ENCODE results near the gene GNG12.

GNG12 gene

GRCh38 chr1:67855961-67856360 is 22.7 kb upstream of the GNG12 start:
- DNase-seq (ENCODE audit: low read depth) = no peak
- TF ChIP-seq, protein P1, sequence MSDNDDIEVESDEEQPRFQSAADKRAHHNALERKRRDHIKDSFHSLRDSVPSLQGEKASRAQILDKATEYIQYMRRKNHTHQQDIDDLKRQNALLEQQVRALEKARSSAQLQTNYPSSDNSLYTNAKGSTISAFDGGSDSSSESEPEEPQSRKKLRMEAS (IDR thresholded peaks at IDR 0.05; ENCODE audit: low read depth, low read length) = no peak
- H3K4me3 ChIP-seq (ENCODE audit: low read depth, low read length) = no peak overlapping the region

DNA sequence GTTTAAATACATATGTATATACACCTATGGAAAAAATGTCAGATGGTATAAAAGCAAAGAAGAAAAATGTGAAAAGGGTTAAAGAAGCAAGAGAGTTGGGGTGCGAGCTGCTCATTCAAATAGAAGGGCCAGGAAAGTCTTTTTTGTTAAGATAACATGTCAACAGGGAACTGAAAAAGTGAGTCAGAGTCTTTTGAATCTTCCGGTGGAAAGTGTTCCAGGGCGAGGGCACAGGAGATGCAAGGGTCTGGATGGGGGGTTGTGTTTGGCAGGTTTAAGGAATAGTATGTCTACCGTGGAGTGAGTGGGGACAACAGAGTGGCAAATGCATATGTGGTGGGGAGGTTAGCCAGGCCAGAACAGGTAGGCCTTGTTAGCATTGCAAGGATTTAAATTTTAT is 22.2 kb upstream of the GNG12 start:
- no peak for DNase-seq (ENCODE audit: low read depth)
- no peak overlapping the region for H3K4me3 ChIP-seq (ENCODE audit: low read depth, low read length)
- TF ChIP-seq, protein P2, sequence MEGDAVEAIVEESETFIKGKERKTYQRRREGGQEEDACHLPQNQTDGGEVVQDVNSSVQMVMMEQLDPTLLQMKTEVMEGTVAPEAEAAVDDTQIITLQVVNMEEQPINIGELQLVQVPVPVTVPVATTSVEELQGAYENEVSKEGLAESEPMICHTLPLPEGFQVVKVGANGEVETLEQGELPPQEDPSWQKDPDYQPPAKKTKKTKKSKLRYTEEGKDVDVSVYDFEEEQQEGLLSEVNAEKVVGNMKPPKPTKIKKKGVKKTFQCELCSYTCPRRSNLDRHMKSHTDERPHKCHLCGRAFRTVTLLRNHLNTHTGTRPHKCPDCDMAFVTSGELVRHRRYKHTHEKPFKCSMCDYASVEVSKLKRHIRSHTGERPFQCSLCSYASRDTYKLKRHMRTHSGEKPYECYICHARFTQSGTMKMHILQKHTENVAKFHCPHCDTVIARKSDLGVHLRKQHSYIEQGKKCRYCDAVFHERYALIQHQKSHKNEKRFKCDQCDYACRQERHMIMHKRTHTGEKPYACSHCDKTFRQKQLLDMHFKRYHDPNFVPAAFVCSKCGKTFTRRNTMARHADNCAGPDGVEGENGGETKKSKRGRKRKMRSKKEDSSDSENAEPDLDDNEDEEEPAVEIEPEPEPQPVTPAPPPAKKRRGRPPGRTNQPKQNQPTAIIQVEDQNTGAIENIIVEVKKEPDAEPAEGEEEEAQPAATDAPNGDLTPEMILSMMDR (IDR thresholded peaks at IDR 0.05; ENCODE audit: low read depth, low read length) = no peak
- no peak for TF ChIP-seq POLR2A (IDR thresholded peaks at IDR 0.05; ENCODE audit: extremely low read depth, insufficient read length)
- TF ChIP-seq MYC (IDR thresholded peaks at IDR 0.05; ENCODE audit: low read depth, low read length) = no peak
- TF ChIP-seq, protein P1 (IDR thresholded peaks at IDR 0.05; ENCODE audit: low read depth, low read length) = no peak

- peak; percentile 39 for DNase-seq (ENCODE audit: low read depth)
- H3K4me3 ChIP-seq (ENCODE audit: low read depth, low read length) = no peak overlapping the region
- TF ChIP-seq, protein P2 (IDR thresholded peaks at IDR 0.05; ENCODE audit: low read depth, low read length) = peak; percentile 70
- no peak for TF ChIP-seq POLR2A (IDR thresholded peaks at IDR 0.05; ENCODE audit: extremely low read depth, insufficient read length)
- TF ChIP-seq, protein P1 (IDR thresholded peaks at IDR 0.05; ENCODE audit: low read depth, low read length) = no peak
- TF ChIP-seq MYC (IDR thresholded peaks at IDR 0.05; ENCODE audit: low read depth, low read length) = no peak
Observed at GRCh38 chr1:67853704-67854103, 20.4 kb upstream of the GNG12 start.

- TF ChIP-seq POLR2A (IDR thresholded peaks at IDR 0.05; ENCODE audit: extremely low read depth, insufficient read length) = no peak
- TF ChIP-seq, protein P2 (IDR thresholded peaks at IDR 0.05; ENCODE audit: low read depth, low read length) = no peak
- no peak for TF ChIP-seq MYC (IDR thresholded peaks at IDR 0.05; ENCODE audit: low read depth, low read length)
- TF ChIP-seq, protein P1 (IDR thresholded peaks at IDR 0.05; ENCODE audit: low read depth, low read length) = no peak
- no peak overlapping the region for H3K4me3 ChIP-seq (ENCODE audit: low read depth, low read length)
- no peak for DNase-seq (ENCODE audit: low read depth)
Observed at GRCh38 chr1:67851800-67852199, 18.5 kb upstream of the GNG12 start.

GRCh38 chr1:67850611-67851075 is 17.4 kb upstream of the GNG12 start:
- no peak for DNase-seq (ENCODE audit: low read depth)
- TF ChIP-seq POLR2A (IDR thresholded peaks at IDR 0.05; ENCODE audit: extremely low read depth, insufficient read length) = no peak
- TF ChIP-seq MYC (IDR thresholded peaks at IDR 0.05; ENCODE audit: low read depth, low read length) = no peak
- TF ChIP-seq, protein P1 (IDR thresholded peaks at IDR 0.05; ENCODE audit: low read depth, low read length) = no peak
- TF ChIP-seq, protein P2 (IDR thresholded peaks at IDR 0.05; ENCODE audit: low read depth, low read length) = no peak
- H3K4me3 ChIP-seq (ENCODE audit: low read depth, low read length) = no peak overlapping the region

GRCh38 chr1:67850151-67850551 is 16.9 kb upstream of the GNG12 start:
- peak; percentile 30 for DNase-seq (ENCODE audit: low read depth)
- H3K4me3 ChIP-seq (ENCODE audit: low read depth, low read length) = no peak overlapping the region
- TF ChIP-seq, protein P1 (IDR thresholded peaks at IDR 0.05; ENCODE audit: low read depth, low read length) = no peak
- TF ChIP-seq, protein P2 (IDR thresholded peaks at IDR 0.05; ENCODE audit: low read depth, low read length) = no peak
- TF ChIP-seq POLR2A (IDR thresholded peaks at IDR 0.05; ENCODE audit: extremely low read depth, insufficient read length) (no peak), MYC (IDR thresholded peaks at IDR 0.05; ENCODE audit: low read depth, low read length) (no peak)

Measured in NB4 (cell line).